ENCODE measurements around the gene PEF1.

PEF1 gene

DNA sequence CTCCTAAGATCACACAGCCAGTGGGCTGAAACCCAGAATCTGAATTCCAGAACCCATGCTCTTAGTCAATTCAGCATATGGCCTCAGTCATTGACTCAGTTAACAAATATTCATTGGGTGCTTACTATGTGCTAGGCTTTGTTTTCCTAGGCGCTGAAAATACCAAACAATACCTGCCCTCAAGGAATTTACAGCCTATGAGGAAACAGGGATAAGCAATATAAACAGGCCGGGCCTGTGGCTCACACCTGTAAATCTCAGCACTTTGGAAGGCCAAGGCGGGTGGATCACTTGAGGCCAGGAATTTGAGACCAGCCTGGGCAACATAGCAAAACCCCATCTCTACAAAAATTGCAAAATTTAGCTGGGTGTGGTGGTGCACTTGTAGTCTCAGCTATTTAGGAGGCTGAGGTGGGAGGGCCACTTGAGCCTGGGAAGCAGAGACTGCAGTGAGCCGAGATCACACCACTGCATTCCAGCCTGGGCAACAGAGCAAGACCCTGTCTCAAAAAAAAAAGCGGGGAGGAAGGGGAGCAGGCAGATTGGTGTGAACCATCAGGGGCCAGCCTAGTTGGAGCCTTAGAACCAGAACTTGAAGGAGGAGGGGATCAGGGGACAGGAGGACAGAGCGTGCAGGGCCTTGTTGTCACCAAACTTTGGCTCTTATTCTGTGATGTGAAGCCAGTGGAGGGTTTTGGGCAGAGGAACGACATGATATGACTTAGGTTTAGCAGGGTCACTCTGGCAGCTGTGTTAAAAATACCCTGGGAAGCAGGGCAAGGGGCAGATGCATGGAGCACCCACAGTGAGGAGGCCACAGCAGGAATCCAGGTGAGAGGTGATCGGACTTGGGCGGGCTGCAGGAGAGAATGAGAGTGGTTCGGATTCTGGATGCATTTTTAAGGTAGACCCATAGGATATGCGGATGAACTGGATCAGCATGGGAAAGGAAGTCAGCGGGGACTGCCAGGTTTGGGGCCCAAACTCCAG, 62.6 kb downstream of the PEF1 start:
- H3K4me3 ChIP-seq (ENCODE audit: low read depth, low read length) = no peak overlapping the region
- peaks cover 33% of the 10 kb centered on the region for H3K4me1 ChIP-seq (ENCODE audit: control insufficient read depth, insufficient read depth, low read length)
- no peaks in the 10 kb centered on the region for H3K27me3 ChIP-seq (ENCODE audit: control insufficient read depth, insufficient read depth, low read length)
- H3K36me3 ChIP-seq (ENCODE audit: control insufficient read depth, insufficient read depth, low read length) = no peaks in the 10 kb centered on the region
- H3K9me3 ChIP-seq (ENCODE audit: control insufficient read depth, insufficient read depth, low read length) = no peaks in the 10 kb centered on the region
- H3K27ac ChIP-seq (ENCODE audit: low read depth, low read length) = no peak overlapping the region
- no peak overlapping the region for H3K9ac ChIP-seq (ENCODE audit: low read depth, low read length)

DNA sequence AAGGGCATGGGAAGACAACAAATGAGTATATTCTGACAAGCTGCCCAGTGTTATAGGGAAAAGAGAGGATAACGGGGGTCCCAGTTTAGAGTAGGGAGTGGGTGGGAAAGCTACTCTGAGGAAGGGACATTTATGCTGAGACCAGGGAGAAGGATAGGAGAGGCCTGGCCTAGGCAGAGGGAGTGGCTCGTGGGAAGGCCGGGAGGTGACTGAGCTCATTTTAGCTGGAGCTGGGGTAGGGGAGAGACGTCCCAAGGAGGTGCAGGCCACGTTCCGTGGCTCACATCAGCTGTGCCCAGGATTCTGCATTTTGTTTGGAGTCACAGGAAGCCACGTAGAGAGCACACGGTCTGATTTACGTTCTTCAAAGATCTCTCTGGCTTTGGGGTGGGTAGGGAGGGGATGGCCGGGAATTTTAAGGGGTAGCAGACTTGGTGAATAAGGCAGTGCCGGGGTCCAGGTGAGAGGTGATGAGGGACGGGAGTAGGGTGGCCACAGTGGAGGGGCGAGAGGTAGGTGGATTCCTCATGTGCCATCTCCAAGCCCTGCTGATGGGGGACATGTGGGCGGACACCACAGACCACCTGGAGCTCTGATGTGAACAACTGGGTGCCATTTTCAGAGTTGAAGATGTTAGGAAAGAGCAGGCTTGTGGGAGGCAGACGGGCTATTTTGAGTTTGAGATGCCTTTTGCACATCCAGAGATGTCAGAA, 63.6 kb downstream of the PEF1 start:
- peaks cover 42% of the 10 kb centered on the region for H3K4me1 ChIP-seq (ENCODE audit: control insufficient read depth, insufficient read depth, low read length)
- no peak overlapping the region for H3K4me3 ChIP-seq (ENCODE audit: low read depth, low read length)
- no peak overlapping the region for H3K27ac ChIP-seq (ENCODE audit: low read depth, low read length)
- no peaks in the 10 kb centered on the region for H3K36me3 ChIP-seq (ENCODE audit: control insufficient read depth, insufficient read depth, low read length)
- H3K9ac ChIP-seq (ENCODE audit: low read depth, low read length) = no peak overlapping the region
- no peaks in the 10 kb centered on the region for H3K9me3 ChIP-seq (ENCODE audit: control insufficient read depth, insufficient read depth, low read length)
- no peaks in the 10 kb centered on the region for H3K27me3 ChIP-seq (ENCODE audit: control insufficient read depth, insufficient read depth, low read length)

DNA sequence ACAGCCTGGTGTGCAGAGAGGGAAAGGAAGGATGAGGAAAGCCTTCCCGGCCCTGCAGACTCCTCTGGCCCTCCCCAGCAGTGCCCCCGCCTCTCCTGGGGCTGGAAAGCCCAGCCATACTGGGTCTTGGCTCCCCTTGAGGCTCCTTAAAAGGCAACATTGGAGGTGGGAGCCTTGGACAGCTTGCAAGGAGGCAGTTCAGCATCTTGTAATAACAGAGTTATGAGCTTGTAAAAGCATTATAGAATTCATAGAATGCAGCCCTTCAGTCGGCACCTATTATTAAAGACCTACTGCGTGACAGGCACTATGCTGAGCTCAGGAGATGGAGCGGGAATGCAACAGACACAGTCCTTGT, 64.2 kb downstream of the PEF1 start:
- Histone ChIP-seq H3K36me3 (ENCODE audit: control insufficient read depth, insufficient read depth, low read length) (no peaks in the 10 kb centered on the region), H3K4me1 (ENCODE audit: control insufficient read depth, insufficient read depth, low read length) (peaks cover 47% of the 10 kb centered on the region), H3K4me3 (ENCODE audit: low read depth, low read length) (no peak overlapping the region), H3K9ac (ENCODE audit: low read depth, low read length) (no peak overlapping the region), H3K9me3 (ENCODE audit: control insufficient read depth, insufficient read depth, low read length) (no peaks in the 10 kb centered on the region), H3K27me3 (ENCODE audit: control insufficient read depth, insufficient read depth, low read length) (no peaks in the 10 kb centered on the region), H3K27ac (ENCODE audit: low read depth, low read length) (no peak overlapping the region)

All from HUES48 (cell line).